ENCODE measurements around the gene KCNH6. TPM values are rescaled to one million over a fixed set of nuclear protein-coding genes. Genes with fewer than 3 reads are reported as not detected.

Gene KCNH6
- total and polyA plus RNA-seq, 2 donors = 0.05 to 0.25 TPM

DNA sequence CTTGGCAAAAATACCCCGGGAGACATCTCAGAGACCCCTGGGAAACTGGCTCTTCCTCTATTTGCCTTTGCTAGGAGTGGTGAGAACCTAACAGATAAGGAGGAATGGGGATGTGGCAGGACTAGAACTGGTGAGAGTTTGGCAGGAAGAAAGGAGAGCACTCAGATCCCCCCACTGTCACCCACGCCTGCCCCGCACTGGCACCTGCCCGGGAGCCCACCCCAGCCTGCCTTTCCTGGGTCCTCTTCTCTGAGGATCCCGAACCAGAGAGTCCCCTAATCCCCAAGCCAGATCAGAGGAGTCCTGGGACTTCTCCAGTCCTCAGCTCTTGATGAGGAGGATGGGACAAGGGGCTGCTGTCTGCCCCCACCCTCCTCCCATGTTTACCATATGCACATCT is 3.7 kb downstream of the KCNH6 start:
- DNase-seq (ENCODE audit: low read depth in 6 of 9, low spot score in 9 of 9) = no peak
- Histone ChIP-seq H3K9me3 (ENCODE audit: control insufficient read depth in 2 of 2, insufficient read depth in 1 of 2, low read length in 1 of 2) (peaks cover 0 to 5% of the 10 kb centered on the region in 2 donors), H3K27ac (ENCODE audit: low read depth in 1 of 2, low read length in 1 of 2) (no peak overlapping the region), H3K4me3 (ENCODE audit: low read length in 2 of 2) (no peak overlapping the region), H3K4me1 (ENCODE audit: control insufficient read depth in 2 of 2, insufficient read depth in 2 of 2, low read length in 2 of 2) (peaks cover 3 to 5% of the 10 kb centered on the region in 2 donors), H3K36me3 (ENCODE audit: control insufficient read depth in 2 of 2, insufficient read depth in 2 of 2, low read length in 1 of 2) (no peaks in the 10 kb centered on the region), H3K27me3 (ENCODE audit: control insufficient read depth in 2 of 2, insufficient read depth in 1 of 2, low read length in 1 of 2) (peaks cover 0 to 41% of the 10 kb centered on the region in 2 donors)
- 85% methylated on average over 5 of the region's 5 CpGs for WGBS

DNA sequence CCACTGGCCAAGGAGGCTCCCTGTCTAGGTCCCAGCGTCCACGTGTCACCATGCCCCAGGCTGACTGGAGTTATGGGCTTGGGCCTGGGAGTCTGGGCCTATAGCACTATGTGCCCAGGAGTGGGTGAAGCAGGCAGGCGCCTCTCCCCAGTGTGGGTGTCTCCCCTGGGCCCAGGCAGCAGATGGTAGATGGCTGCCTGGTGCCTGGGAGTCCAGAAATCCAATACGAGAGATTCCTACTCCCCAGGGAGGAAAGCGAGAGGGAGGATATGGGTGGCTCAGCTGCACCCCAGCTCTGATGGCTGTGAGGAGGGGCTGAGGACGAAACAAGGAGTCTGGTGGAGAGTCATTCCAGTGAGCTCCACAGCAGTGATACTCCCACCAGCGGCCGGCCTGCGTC is 5.0 kb downstream of the KCNH6 start:
- Histone ChIP-seq H3K4me1 (ENCODE audit: control insufficient read depth in 2 of 2, insufficient read depth in 2 of 2, low read length in 2 of 2) (peaks cover 3 to 5% of the 10 kb centered on the region in 2 donors), H3K4me3 (ENCODE audit: low read length in 2 of 2) (no peak overlapping the region), H3K27me3 (ENCODE audit: control insufficient read depth in 2 of 2, insufficient read depth in 1 of 2, low read length in 1 of 2) (peaks cover 0 to 34% of the 10 kb centered on the region in 2 donors), H3K36me3 (ENCODE audit: control insufficient read depth in 2 of 2, insufficient read depth in 2 of 2, low read length in 1 of 2) (no peaks in the 10 kb centered on the region), H3K9me3 (ENCODE audit: control insufficient read depth in 2 of 2, insufficient read depth in 1 of 2, low read length in 1 of 2) (peaks cover 0 to 5% of the 10 kb centered on the region in 2 donors), H3K27ac (ENCODE audit: low read depth in 1 of 2, low read length in 1 of 2) (no peak overlapping the region)
- no peak for DNase-seq (ENCODE audit: low read depth in 6 of 9, low spot score in 9 of 9)
- 97% methylated on average over 9 of the region's 9 CpGs for WGBS

- Histone ChIP-seq H3K9me3 (ENCODE audit: control insufficient read depth in 2 of 2, insufficient read depth in 1 of 2, low read length in 1 of 2) (no peaks in the 10 kb centered on the region), H3K27me3 (ENCODE audit: control insufficient read depth in 2 of 2, insufficient read depth in 1 of 2, low read length in 1 of 2) (peaks cover 0 to 16% of the 10 kb centered on the region in 2 donors), H3K36me3 (ENCODE audit: control insufficient read depth in 2 of 2, insufficient read depth in 2 of 2, low read length in 1 of 2) (no peaks in the 10 kb centered on the region), H3K27ac (ENCODE audit: low read depth in 1 of 2, low read length in 1 of 2) (no peak overlapping the region), H3K4me3 (ENCODE audit: low read length in 2 of 2) (no peak overlapping the region), H3K4me1 (ENCODE audit: control insufficient read depth in 2 of 2, insufficient read depth in 2 of 2, low read length in 2 of 2) (no peaks in the 10 kb centered on the region)
- WGBS = 94% methylated on average over 26 of the region's 26 CpGs
- no peak for DNase-seq (ENCODE audit: low read depth in 6 of 9, low spot score in 9 of 9)
Measured at GRCh38 chr17:63529711-63530556, 6.8 kb downstream of the KCNH6 start.

- WGBS = 92% methylated on average over 3 of the region's 3 CpGs
- Histone ChIP-seq H3K4me1 (ENCODE audit: control insufficient read depth in 2 of 2, insufficient read depth in 2 of 2, low read length in 2 of 2) (no peaks in the 10 kb centered on the region), H3K36me3 (ENCODE audit: control insufficient read depth in 2 of 2, insufficient read depth in 2 of 2, low read length in 1 of 2) (no peaks in the 10 kb centered on the region), H3K9me3 (ENCODE audit: control insufficient read depth in 2 of 2, insufficient read depth in 1 of 2, low read length in 1 of 2) (no peaks in the 10 kb centered on the region), H3K27me3 (ENCODE audit: control insufficient read depth in 2 of 2, insufficient read depth in 1 of 2, low read length in 1 of 2) (peaks cover 0 to 12% of the 10 kb centered on the region in 2 donors), H3K4me3 (ENCODE audit: low read length in 2 of 2) (no peak overlapping the region), H3K27ac (ENCODE audit: low read depth in 1 of 2, low read length in 1 of 2) (no peak overlapping the region)
- DNase-seq (ENCODE audit: low read depth in 6 of 9, low spot score in 9 of 9) = no peak
Measured at GRCh38 chr17:63530557-63531021, 7.4 kb downstream of the KCNH6 start.

DNA sequence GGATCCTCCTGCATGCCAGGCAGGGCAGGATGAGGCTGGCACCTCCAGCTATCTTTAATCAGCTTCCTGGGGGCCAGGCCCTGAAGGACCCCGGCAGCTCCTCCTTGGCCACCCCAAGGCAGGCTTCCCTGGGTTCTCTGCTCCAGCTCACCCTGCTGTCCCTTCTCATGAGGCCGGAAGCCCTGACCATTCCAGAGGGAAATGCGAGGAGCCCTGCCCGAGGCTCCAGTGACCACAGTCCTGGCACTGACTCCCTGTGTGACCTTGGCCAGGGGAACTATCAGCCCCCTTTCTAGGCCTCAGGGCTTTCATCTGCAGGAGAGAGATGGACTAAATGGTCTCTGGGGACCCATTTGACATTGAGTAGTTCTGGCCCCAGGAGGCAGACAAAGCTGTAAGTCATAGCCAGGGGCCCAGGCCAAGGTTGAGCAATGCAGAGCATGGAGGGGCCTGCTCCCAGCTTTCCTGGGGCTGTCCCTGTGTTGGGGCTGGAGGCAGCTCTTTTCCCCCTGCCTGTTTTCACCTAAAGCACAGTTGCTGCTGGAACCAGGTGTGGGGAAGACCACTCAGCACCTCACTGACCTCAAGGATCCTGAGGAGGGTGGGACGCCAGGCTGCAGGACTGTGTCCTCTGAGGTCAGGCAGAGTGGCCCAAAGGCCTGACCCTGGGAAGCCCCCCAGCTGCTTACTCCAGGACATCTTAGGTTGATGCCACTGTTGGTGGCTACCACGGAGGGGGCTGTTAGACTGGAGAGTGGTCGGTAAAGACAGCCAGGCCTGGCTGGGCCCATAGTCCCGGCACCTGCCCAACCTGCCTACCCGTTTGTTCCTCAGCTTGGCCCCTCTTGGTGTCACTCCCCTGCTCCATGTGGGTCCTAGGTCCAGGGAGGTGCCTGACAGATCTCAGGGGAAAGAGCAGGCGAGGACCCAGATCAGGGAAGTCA is 8.1 kb downstream of the KCNH6 start:
- H3K27ac ChIP-seq (ENCODE audit: low read depth in 1 of 2, low read length in 1 of 2) = no peak overlapping the region
- H3K36me3 ChIP-seq (ENCODE audit: control insufficient read depth in 2 of 2, insufficient read depth in 2 of 2, low read length in 1 of 2) = no peaks in the 10 kb centered on the region
- no peaks in the 10 kb centered on the region for H3K9me3 ChIP-seq (ENCODE audit: control insufficient read depth in 2 of 2, insufficient read depth in 1 of 2, low read length in 1 of 2)
- 94% methylated on average over 10 of the region's 10 CpGs for WGBS
- no peak for DNase-seq (ENCODE audit: low read depth in 6 of 9, low spot score in 9 of 9)
- peaks cover 0 to 9% of the 10 kb centered on the region in 2 donors for H3K27me3 ChIP-seq (ENCODE audit: control insufficient read depth in 2 of 2, insufficient read depth in 1 of 2, low read length in 1 of 2)
- H3K4me3 ChIP-seq (ENCODE audit: low read length in 2 of 2) = no peak overlapping the region
- H3K4me1 ChIP-seq (ENCODE audit: control insufficient read depth in 2 of 2, insufficient read depth in 2 of 2, low read length in 2 of 2) = no peaks in the 10 kb centered on the region

DNA sequence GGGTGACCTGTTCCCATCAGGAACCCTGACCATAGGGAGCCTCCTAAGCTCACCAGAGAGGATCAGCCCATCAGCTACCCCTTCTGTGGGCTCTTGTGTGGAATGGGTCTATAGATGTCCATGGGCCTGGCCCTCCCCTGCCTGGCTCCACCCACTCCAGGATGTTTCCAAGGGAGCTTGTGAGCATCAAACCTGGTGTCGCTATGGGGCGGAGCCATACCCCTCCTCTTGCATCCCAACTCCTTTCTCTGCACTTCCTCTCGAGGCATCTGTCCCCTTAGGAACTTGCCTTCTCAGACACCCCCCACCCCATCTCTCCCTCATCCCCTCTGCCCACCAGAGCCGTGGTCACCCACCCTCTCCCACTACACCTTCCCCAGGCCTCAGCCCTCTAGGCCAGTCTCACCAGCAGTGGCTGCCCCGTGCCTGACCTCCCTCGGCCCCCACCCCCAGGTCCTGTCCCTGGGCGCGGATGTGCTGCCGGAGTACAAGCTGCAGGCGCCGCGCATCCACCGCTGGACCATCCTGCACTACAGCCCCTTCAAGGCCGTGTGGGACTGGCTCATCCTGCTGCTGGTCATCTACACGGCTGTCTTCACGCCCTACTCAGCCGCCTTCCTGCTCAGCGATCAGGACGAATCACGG is 10.4 kb downstream of the KCNH6 start:
- H3K36me3 ChIP-seq (ENCODE audit: control insufficient read depth in 2 of 2, insufficient read depth in 2 of 2, low read length in 1 of 2) = no peaks in the 10 kb centered on the region
- peaks cover 9 to 22% of the 10 kb centered on the region in 2 donors for H3K27me3 ChIP-seq (ENCODE audit: control insufficient read depth in 2 of 2, insufficient read depth in 1 of 2, low read length in 1 of 2)
- no peaks in the 10 kb centered on the region for H3K9me3 ChIP-seq (ENCODE audit: control insufficient read depth in 2 of 2, insufficient read depth in 1 of 2, low read length in 1 of 2)
- WGBS = 92% methylated on average over 20 of the region's 20 CpGs
- no peak overlapping the region for H3K4me3 ChIP-seq (ENCODE audit: low read length in 2 of 2)
- peaks cover 5 to 10% of the 10 kb centered on the region in 2 donors for H3K4me1 ChIP-seq (ENCODE audit: control insufficient read depth in 2 of 2, insufficient read depth in 2 of 2, low read length in 2 of 2)
- no peak for DNase-seq (ENCODE audit: low read depth in 6 of 9, low spot score in 9 of 9)
- no peak overlapping the region for H3K27ac ChIP-seq (ENCODE audit: low read depth in 1 of 2, low read length in 1 of 2)

DNA sequence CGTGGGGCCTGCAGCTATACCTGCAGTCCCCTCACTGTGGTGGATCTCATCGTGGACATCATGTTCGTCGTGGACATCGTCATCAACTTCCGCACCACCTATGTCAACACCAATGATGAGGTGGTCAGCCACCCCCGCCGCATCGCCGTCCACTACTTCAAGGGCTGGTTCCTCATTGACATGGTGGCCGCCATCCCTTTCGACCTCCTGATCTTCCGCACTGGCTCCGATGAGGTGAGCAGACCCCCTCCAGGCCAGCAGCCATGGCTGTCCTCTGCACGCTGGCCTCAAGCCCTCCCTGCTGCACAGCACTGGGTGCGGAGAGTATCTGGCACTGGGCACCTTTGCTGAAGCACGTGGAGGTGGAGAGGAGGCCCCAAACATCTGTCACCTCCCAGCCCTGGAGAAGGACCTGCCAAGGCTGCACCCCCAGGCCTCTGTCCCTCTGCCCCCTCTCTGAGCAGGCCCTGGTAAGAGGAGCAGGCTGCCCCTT is 11.0 kb downstream of the KCNH6 start:
- Histone ChIP-seq H3K27ac (ENCODE audit: low read depth in 1 of 2, low read length in 1 of 2) (no peak overlapping the region), H3K4me3 (ENCODE audit: low read length in 2 of 2) (no peak overlapping the region), H3K36me3 (ENCODE audit: control insufficient read depth in 2 of 2, insufficient read depth in 2 of 2, low read length in 1 of 2) (no peaks in the 10 kb centered on the region), H3K4me1 (ENCODE audit: control insufficient read depth in 2 of 2, insufficient read depth in 2 of 2, low read length in 2 of 2) (peaks cover 5 to 10% of the 10 kb centered on the region in 2 donors), H3K9me3 (ENCODE audit: control insufficient read depth in 2 of 2, insufficient read depth in 1 of 2, low read length in 1 of 2) (no peaks in the 10 kb centered on the region), H3K27me3 (ENCODE audit: control insufficient read depth in 2 of 2, insufficient read depth in 1 of 2, low read length in 1 of 2) (peaks cover 11 to 28% of the 10 kb centered on the region in 2 donors)
- WGBS = 96% methylated on average over 17 of the region's 17 CpGs
- DNase-seq (ENCODE audit: low read depth in 6 of 9, low spot score in 9 of 9) = no peak

GRCh38 chr17:63534816-63535455 is 11.8 kb downstream of the KCNH6 start:
- DNase-seq (ENCODE audit: low read depth in 6 of 9, low spot score in 9 of 9) = no peak

More at GRCh38 chr17:63534816-63535455, 11.8 kb downstream of the KCNH6 start:
- Histone ChIP-seq H3K4me3 (ENCODE audit: low read length in 2 of 2) (no peak overlapping the region), H3K27ac (ENCODE audit: low read depth in 1 of 2, low read length in 1 of 2) (no peak overlapping the region), H3K4me1 (ENCODE audit: control insufficient read depth in 2 of 2, insufficient read depth in 2 of 2, low read length in 2 of 2) (peaks cover 5 to 10% of the 10 kb centered on the region in 2 donors), H3K27me3 (ENCODE audit: control insufficient read depth in 2 of 2, insufficient read depth in 1 of 2, low read length in 1 of 2) (peaks cover 11 to 34% of the 10 kb centered on the region in 2 donors), H3K9me3 (ENCODE audit: control insufficient read depth in 2 of 2, insufficient read depth in 1 of 2, low read length in 1 of 2) (no peaks in the 10 kb centered on the region), H3K36me3 (ENCODE audit: control insufficient read depth in 2 of 2, insufficient read depth in 2 of 2, low read length in 1 of 2) (no peaks in the 10 kb centered on the region)
- 95% methylated on average over 13 of the region's 13 CpGs for WGBS
